ENCODE measurements around the gene TSKU.

DNA sequence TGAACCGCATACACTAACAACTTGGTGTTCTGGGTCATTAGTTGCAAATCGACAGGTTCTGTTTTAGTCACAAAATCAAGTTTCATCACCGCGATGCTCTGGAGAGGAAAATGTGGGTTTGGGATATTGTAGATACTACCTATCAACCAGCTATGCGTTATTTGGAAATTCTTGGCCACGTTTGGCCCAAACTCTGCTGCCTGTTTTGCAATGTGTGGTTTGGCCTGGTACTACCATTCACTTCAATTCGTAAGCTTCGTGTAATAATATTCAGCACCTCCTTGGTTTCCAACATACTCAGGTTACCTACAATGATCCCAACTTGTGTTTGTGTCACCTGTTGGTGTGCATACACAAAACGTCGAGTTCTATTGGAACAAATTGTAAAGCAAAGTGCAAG, 61.4 kb downstream of the TSKU start:
- TF ChIP-seq, protein P1, sequence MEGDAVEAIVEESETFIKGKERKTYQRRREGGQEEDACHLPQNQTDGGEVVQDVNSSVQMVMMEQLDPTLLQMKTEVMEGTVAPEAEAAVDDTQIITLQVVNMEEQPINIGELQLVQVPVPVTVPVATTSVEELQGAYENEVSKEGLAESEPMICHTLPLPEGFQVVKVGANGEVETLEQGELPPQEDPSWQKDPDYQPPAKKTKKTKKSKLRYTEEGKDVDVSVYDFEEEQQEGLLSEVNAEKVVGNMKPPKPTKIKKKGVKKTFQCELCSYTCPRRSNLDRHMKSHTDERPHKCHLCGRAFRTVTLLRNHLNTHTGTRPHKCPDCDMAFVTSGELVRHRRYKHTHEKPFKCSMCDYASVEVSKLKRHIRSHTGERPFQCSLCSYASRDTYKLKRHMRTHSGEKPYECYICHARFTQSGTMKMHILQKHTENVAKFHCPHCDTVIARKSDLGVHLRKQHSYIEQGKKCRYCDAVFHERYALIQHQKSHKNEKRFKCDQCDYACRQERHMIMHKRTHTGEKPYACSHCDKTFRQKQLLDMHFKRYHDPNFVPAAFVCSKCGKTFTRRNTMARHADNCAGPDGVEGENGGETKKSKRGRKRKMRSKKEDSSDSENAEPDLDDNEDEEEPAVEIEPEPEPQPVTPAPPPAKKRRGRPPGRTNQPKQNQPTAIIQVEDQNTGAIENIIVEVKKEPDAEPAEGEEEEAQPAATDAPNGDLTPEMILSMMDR (IDR thresholded peaks at IDR 0.05), result no peak
- TF ChIP-seq POLR2A (IDR thresholded peaks at IDR 0.05) (no peak), POLR2AphosphoS5 (IDR thresholded peaks at IDR 0.05) (no peak)
